B cell (primary cell): ENCODE measurements around the gene CYP27A1.

Experiments used
- CTCF ChIP-seq: fragments of 200-600 bp; IDR thresholded peaks from one replicate; pipeline ENCODE4 v1.8.0; 2022; ENCODE audit warnings: antibody characterized with exemption, mild to moderate bottlenecking
- EZH2 ChIP-seq: IDR thresholded peaks from 2 replicates; pipeline ENCODE4 v1.6.1; 2012; ENCODE audit warnings: borderline replicate concordance, low read depth, mild to moderate bottlenecking, moderate library complexity, low read length; ENCODE audit not compliant: insufficient read depth, poor library complexity, severe bottlenecking

GRCh38 chr2:218856896-218857243 lies 74.9 kb downstream of the CYP27A1 start:
- TF ChIP-seq CTCF (no peak), EZH2 (no peak)
